Breast epithelium (tissue), 4 donors: ENCODE data around the gene ZNF574. TPM values are rescaled to one million over a fixed set of nuclear protein-coding genes. Genes with fewer than 3 reads are reported as not detected.

Experiments
- DNase-seq, 2 donors: peaks; one replicate each; pipeline ENCODE4 v3.0.0-alpha.2; 2019; ENCODE audit warnings: low spot score in 2 of 2
- H3K27ac ChIP-seq, 2 donors: fragments of 200-600 bp; sonication (generic) in 1 of 2; one replicate each; pipeline ENCODE4 v1.5.1; 2016 to 2019; ENCODE audit warnings: mild to moderate bottlenecking in 1 of 2
- H3K27me3 ChIP-seq, 2 donors: fragments of 200-600 bp; sonication (generic) in 1 of 2; one replicate each; pipeline versions ENCODE4 v1.5.1 to v1.6.0; 2017 to 2019; ENCODE audit warnings: control low read depth in 1 of 2, mild to moderate bottlenecking in 1 of 2
- H3K36me3 ChIP-seq: fragments of 200-600 bp; one replicate; pipeline ENCODE4 v1.5.1; 2019
- H3K4me1 ChIP-seq, 2 donors: fragments of 200-600 bp; sonication (generic); one replicate each; pipeline ENCODE4 v1.5.1; 2016 to 2019; ENCODE audit warnings: control low read depth in 1 of 2
- H3K4me3 ChIP-seq, 3 donors: fragments of 200-600 bp; sonication (generic); 1 replicate in 2 of 3; 2 replicates in 1 of 3; pipeline ENCODE4 v1.5.1; 2016 to 2019; ENCODE audit warnings: mild to moderate bottlenecking in 3 of 3, moderate library complexity in 2 of 3
- H3K9me3 ChIP-seq, 2 donors: fragments of 200-600 bp; sonication (generic) in 1 of 2; one replicate each; pipeline ENCODE4 v1.5.1; 2016 to 2019; ENCODE audit warnings: control low read depth in 1 of 2
- CTCF ChIP-seq, 3 donors: fragments of 450-650 bp; IDR thresholded peaks; one replicate each; pipeline ENCODE4 v1.5.1; 2016 to 2017; ENCODE audit warnings: antibody characterized with exemption in 3 of 3, mild to moderate bottlenecking in 3 of 3, moderate library complexity in 3 of 3
- POLR2A ChIP-seq: fragments of 450-650 bp; IDR thresholded peaks from one replicate; pipeline ENCODE4 v1.6.1; 2016; ENCODE audit warnings: antibody characterized with exemption, mild to moderate bottlenecking, moderate library complexity
- POLR2AphosphoS5 ChIP-seq, 3 donors: sonication (generic); formaldehyde crosslinking; IDR thresholded peaks; one replicate each; pipeline ENCODE4 v1.6.1; 2017; ENCODE audit warnings: antibody characterized with exemption in 3 of 3
- intact Hi-C: fragments of 100-400 bp; cut with DNase I; formaldehyde crosslinking; loops from one replicate; pipeline ENCODE4 v1.15.1; 2023; ENCODE audit warnings: low total_unique reads
- total RNA-seq, 3 donors: library from RNA; depleted of rRNA; stranded (reverse); fragments of >200 nt; gene quantifications; one replicate each; pipeline ENCODE4 v1.1.0, GENCODE V29; 2016

The ZNF574 gene
- total RNA-seq, 3 donors from 2014 or later: 13.8 to 19.2 (median 15.1) TPM

GRCh38 chr19:42053037-42053935 lies 22.7 kb upstream of the ZNF574 start:
- H3K27ac ChIP-seq: no peak overlapping the region
- no peaks in the 10 kb centered on the region for H3K36me3 ChIP-seq
- H3K4me1 ChIP-seq: no peaks in the 10 kb centered on the region
- TF ChIP-seq POLR2AphosphoS5 (IDR thresholded peaks at IDR 0.05): no peak
- TF ChIP-seq CTCF (IDR thresholded peaks at IDR 0.05): no peak
- TF ChIP-seq POLR2A: no peak
- H3K27me3 ChIP-seq: no peaks in the 10 kb centered on the region
- intact Hi-C loops: no loop called here
- no peak for DNase-seq
- no peak overlapping the region for H3K4me3 ChIP-seq
- no peaks in the 10 kb centered on the region for H3K9me3 ChIP-seq

- no peaks in the 10 kb centered on the region for H3K27me3 ChIP-seq
- H3K36me3 ChIP-seq: no peaks in the 10 kb centered on the region
- H3K27ac ChIP-seq: no peak overlapping the region
- no peak for TF ChIP-seq POLR2A
- TF ChIP-seq POLR2AphosphoS5 (IDR thresholded peaks at IDR 0.05): no peak
- no peak for TF ChIP-seq CTCF (IDR thresholded peaks at IDR 0.05)
- H3K9me3 ChIP-seq: no peaks in the 10 kb centered on the region
- intact Hi-C loops: no loop called here
- DNase-seq: no peak
- no peak overlapping the region for H3K4me3 ChIP-seq
- no peaks in the 10 kb centered on the region for H3K4me1 ChIP-seq
Measured at GRCh38 chr19:42054205-42054604, 21.8 kb upstream of the ZNF574 start.

GRCh38 chr19:42057846-42058245 lies 18.1 kb upstream of the ZNF574 start:
- no peaks in the 10 kb centered on the region for H3K36me3 ChIP-seq
- H3K27ac ChIP-seq: no peak overlapping the region
- H3K4me3 ChIP-seq: no peak overlapping the region
- H3K4me1 ChIP-seq: no peaks in the 10 kb centered on the region
- intact Hi-C loops: no loop called here
- DNase-seq: no peak
- TF ChIP-seq POLR2A (no peak), POLR2AphosphoS5 (IDR thresholded peaks at IDR 0.05) (no peak), CTCF (IDR thresholded peaks at IDR 0.05) (no peak)
- no peaks in the 10 kb centered on the region for H3K27me3 ChIP-seq
- no peaks in the 10 kb centered on the region for H3K9me3 ChIP-seq

GRCh38 chr19:42059196-42059595 lies 16.8 kb upstream of the ZNF574 start:
- DNase-seq: no peak
- H3K4me1 ChIP-seq: no peaks in the 10 kb centered on the region
- H3K27ac ChIP-seq: no peak overlapping the region
- no peaks in the 10 kb centered on the region for H3K9me3 ChIP-seq
- no peak overlapping the region for H3K4me3 ChIP-seq
- no peaks in the 10 kb centered on the region for H3K36me3 ChIP-seq
- intact Hi-C loops: no loop called here
- H3K27me3 ChIP-seq: no peaks in the 10 kb centered on the region
- TF ChIP-seq CTCF (IDR thresholded peaks at IDR 0.05): no peak
- TF ChIP-seq POLR2AphosphoS5 (IDR thresholded peaks at IDR 0.05): no peak
- no peak for TF ChIP-seq POLR2A

- Histone ChIP-seq H3K4me3 (no peak overlapping the region), H3K27ac (no peak overlapping the region), H3K36me3 (no peaks in the 10 kb centered on the region), H3K27me3 (no peaks in the 10 kb centered on the region), H3K9me3 (no peaks in the 10 kb centered on the region), H3K4me1 (no peaks in the 10 kb centered on the region)
- TF ChIP-seq CTCF (IDR thresholded peaks at IDR 0.05): no peak
- TF ChIP-seq POLR2AphosphoS5 (IDR thresholded peaks at IDR 0.05): no peak
- TF ChIP-seq POLR2A: no peak
- DNase-seq: no peak
- intact Hi-C loops: no loop called here
Measured at GRCh38 chr19:42060117-42060516, 15.8 kb upstream of the ZNF574 start.
